ENCODE measurements around the gene ZNF688. TPM values are rescaled to one million over a fixed set of nuclear protein-coding genes. Genes with fewer than 3 reads are reported as not detected.
"Not testable (repeated sequence)": the region's sequence is repeated elsewhere in the genome, so short reads cannot be mapped to it uniquely, and the experiment has no call there.

The ZNF688 gene
- total RNA-seq, 1 experiment from 2014 or later = 30.5 TPM

GRCh38 chr16:30561089-30561816 lies 10.3 kb downstream of the ZNF688 start:
- no peak for DNase-seq (ENCODE audit: low read depth)
- in situ Hi-C loops (cut with HindIII; ENCODE audit: low pct_unique_long_range_greater_than_20kb, low sequenced_read_pairs) = no loop called here

- in situ Hi-C loops (cut with HindIII; ENCODE audit: low pct_unique_long_range_greater_than_20kb, low sequenced_read_pairs) = no loop called here
- DNase-seq (ENCODE audit: low read depth) = no peak
These were observed 11.8 kb downstream of the ZNF688 start for GRCh38 chr16:30559690-30560089.

- no peak for DNase-seq (ENCODE audit: low read depth)
- in situ Hi-C loops (cut with HindIII; ENCODE audit: low pct_unique_long_range_greater_than_20kb, low sequenced_read_pairs) = no loop called here
These were observed 12.6 kb downstream of the ZNF688 start for GRCh38 chr16:30558789-30559377.

- in situ Hi-C loops (cut with HindIII; ENCODE audit: low pct_unique_long_range_greater_than_20kb, low sequenced_read_pairs) = no loop called here
- DNase-seq (ENCODE audit: low read depth) = peak; percentile 99
These were observed 13.3 kb downstream of the ZNF688 start, which contains the start of gene ZNF764 for GRCh38 chr16:30557957-30558788. TSS of gene ZNF764 (minus strand) at chr16:30558374. CDS start at chr16:30558182, 192 bp downstream.

GRCh38 chr16:30557707-30557956 lies 13.9 kb downstream of the ZNF688 start:
- no peak for DNase-seq (ENCODE audit: low read depth)
- in situ Hi-C loops (cut with HindIII; ENCODE audit: low pct_unique_long_range_greater_than_20kb, low sequenced_read_pairs) = no loop called here

- DNase-seq (ENCODE audit: low read depth) = no peak
- in situ Hi-C loops (cut with HindIII; ENCODE audit: low pct_unique_long_range_greater_than_20kb, low sequenced_read_pairs) = no loop called here
These were observed 15.4 kb downstream of the ZNF688 start for GRCh38 chr16:30556125-30556473.

GRCh38 chr16:30555315-30556124 lies 16.0 kb downstream of the ZNF688 start:
- in situ Hi-C loops (cut with HindIII; ENCODE audit: low pct_unique_long_range_greater_than_20kb, low sequenced_read_pairs) = no loop called here
- no peak for DNase-seq (ENCODE audit: low read depth)

- in situ Hi-C loops (cut with HindIII; ENCODE audit: low pct_unique_long_range_greater_than_20kb, low sequenced_read_pairs) = no loop called here
- no peak for DNase-seq (ENCODE audit: low read depth)
These were observed 16.8 kb downstream of the ZNF688 start for GRCh38 chr16:30554557-30555314.

GRCh38 chr16:30553393-30553899 lies 18.1 kb downstream of the ZNF688 start:
- in situ Hi-C loops (cut with HindIII; ENCODE audit: low pct_unique_long_range_greater_than_20kb, low sequenced_read_pairs) = no loop called here
- no peak for DNase-seq (ENCODE audit: low read depth)

- DNase-seq (ENCODE audit: low read depth) = no peak
- in situ Hi-C loops (cut with HindIII; ENCODE audit: low pct_unique_long_range_greater_than_20kb, low sequenced_read_pairs) = no loop called here
These were observed 18.6 kb downstream of the ZNF688 start for GRCh38 chr16:30552956-30553355.

GRCh38 chr16:30551781-30552180 lies 19.7 kb downstream of the ZNF688 start:
- no peak for DNase-seq (ENCODE audit: low read depth)
- in situ Hi-C loops (cut with HindIII; ENCODE audit: low pct_unique_long_range_greater_than_20kb, low sequenced_read_pairs) = no loop called here

- in situ Hi-C loops (cut with HindIII; ENCODE audit: low pct_unique_long_range_greater_than_20kb, low sequenced_read_pairs) = no loop called here
- no peak for DNase-seq (ENCODE audit: low read depth)
These were observed 22.9 kb downstream of the ZNF688 start for GRCh38 chr16:30548416-30549253.

GRCh38 chr16:30546115-30546514 lies 25.4 kb downstream of the ZNF688 start:
- in situ Hi-C loops (cut with HindIII; ENCODE audit: low pct_unique_long_range_greater_than_20kb, low sequenced_read_pairs) = no loop called here
- no peak for DNase-seq (ENCODE audit: low read depth)

- in situ Hi-C loops (cut with HindIII; ENCODE audit: low pct_unique_long_range_greater_than_20kb, low sequenced_read_pairs) = no loop called here
- DNase-seq (ENCODE audit: low read depth) = no peak
These were observed 28.4 kb downstream of the ZNF688 start for GRCh38 chr16:30543067-30543466.

- in situ Hi-C loops (cut with HindIII; ENCODE audit: low pct_unique_long_range_greater_than_20kb, low sequenced_read_pairs) = no loop called here
- DNase-seq (ENCODE audit: low read depth) = no peak
These were observed 29.8 kb downstream of the ZNF688 start for GRCh38 chr16:30541502-30542329.

- in situ Hi-C loops (cut with HindIII; ENCODE audit: low pct_unique_long_range_greater_than_20kb, low sequenced_read_pairs) = not testable (repeated sequence)
These were observed 30.5 kb downstream of the ZNF688 start for GRCh38 chr16:30540916-30541464.

More at GRCh38 chr16:30540916-30541464, 30.5 kb downstream of the ZNF688 start:
- not testable (repeated sequence) for DNase-seq (ENCODE audit: low read depth)
